HG03097 (cell line): ENCODE results near the gene PDE6A.
A peak's percentile ranks its signal among the peaks of the same experiment; 100 is the strongest.

ENCODE experiments used
- ATAC-seq: cut with Tn5 transposase; IDR thresholded peaks from one replicate; pipeline ENCODE4 v1.9.1; 2021; ENCODE audit not compliant: unreplicated experiment, low FRiP score

Gene PDE6A

GRCh38 chr5:149841851-149842793, 102.5 kb downstream of the PDE6A start:
- ATAC-seq, result no peak

- no peak for ATAC-seq
Observed at GRCh38 chr5:149840226-149840825, 104.3 kb downstream of the PDE6A start.

- no peak for ATAC-seq
Observed at GRCh38 chr5:149839761-149840160, 104.8 kb downstream of the PDE6A start.

GRCh38 chr5:149838881-149839739, 105.5 kb downstream of the PDE6A start:
- ATAC-seq, result no peak

- no peak for ATAC-seq
Observed at GRCh38 chr5:149837680-149838269, 106.8 kb downstream of the PDE6A start.

- ATAC-seq, result no peak
Observed at GRCh38 chr5:149836451-149837139, 108.0 kb downstream of the PDE6A start.

- ATAC-seq, result no peak
Observed at GRCh38 chr5:149834246-149834855, 110.2 kb downstream of the PDE6A start.

GRCh38 chr5:149833116-149833827, 111.3 kb downstream of the PDE6A start:
- no peak for ATAC-seq

- ATAC-seq, result no peak
Observed at GRCh38 chr5:149832636-149833035, 112.0 kb downstream of the PDE6A start.

- peak; percentile 69 for ATAC-seq
Observed at GRCh38 chr5:149831492-149831891, 113.1 kb downstream of the PDE6A start.

GRCh38 chr5:149830579-149830978, 114.0 kb downstream of the PDE6A start:
- no peak for ATAC-seq

- ATAC-seq, result no peak
Observed at GRCh38 chr5:149829954-149830353, 114.6 kb downstream of the PDE6A start.

- no peak for ATAC-seq
Observed at GRCh38 chr5:149828161-149829011, 116.2 kb downstream of the PDE6A start.

GRCh38 chr5:149827546-149827945, 117.0 kb downstream of the PDE6A start:
- ATAC-seq, result no peak

- ATAC-seq, result no peak
Observed at GRCh38 chr5:149827086-149827485, 117.5 kb downstream of the PDE6A start.

GRCh38 chr5:149826574-149826973, 118.0 kb downstream of the PDE6A start:
- ATAC-seq, result no peak

- no peak for ATAC-seq
Observed at GRCh38 chr5:149824846-149825245, 119.7 kb downstream of the PDE6A start.

GRCh38 chr5:149824120-149824519, 120.5 kb downstream of the PDE6A start:
- no peak for ATAC-seq
